GM12892 (cell line): ENCODE results near the gene FCER1G.

Experiments
- POLR2A ChIP-seq: IDR thresholded peaks from 2 replicates; pipeline ENCODE4 v1.6.1; 2011; ENCODE audit warnings: low read depth, low read length, control low read depth
- POLR2AphosphoS5 ChIP-seq: IDR thresholded peaks from 2 replicates; pipeline ENCODE4 v1.6.1; 2011; ENCODE audit warnings: low read depth, low read length, control low read depth
- TAF1 ChIP-seq: IDR thresholded peaks from 2 replicates; pipeline ENCODE4 v1.6.1; 2011; ENCODE audit warnings: low read depth, mild to moderate bottlenecking, control low read depth, low read length, borderline replicate concordance

DNA sequence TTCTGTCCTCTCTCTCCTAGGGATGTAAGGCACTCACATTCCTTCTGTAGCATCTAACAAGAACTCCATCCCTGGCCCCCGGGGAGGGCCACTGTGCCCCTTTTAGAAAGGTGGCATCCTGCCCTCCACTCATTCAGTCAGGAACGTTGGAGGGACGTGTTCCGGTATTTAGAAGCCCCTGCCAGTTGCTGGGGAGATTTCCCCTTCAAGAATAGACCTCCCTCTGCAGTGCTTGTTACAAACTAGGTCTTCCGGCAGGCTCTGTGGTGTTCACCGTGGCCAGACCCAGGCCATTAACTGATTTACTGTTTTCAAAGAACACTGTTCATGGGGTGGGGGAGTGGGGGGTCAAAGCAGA lies 44.2 kb downstream of the FCER1G start:
- no peak for TF ChIP-seq POLR2AphosphoS5
- TF ChIP-seq TAF1: no peak
- TF ChIP-seq POLR2A: no peak
